ENCODE measurements around the gene LHFPL3.

Gene LHFPL3

GRCh38 chr7:104862719-104863118, 534.3 kb downstream of the LHFPL3 start:
- Histone ChIP-seq H3K27me3 (no peaks in the 10 kb centered on the region), H3K4me1 (peaks cover 6% of the 10 kb centered on the region), H3K4me3 (no peak overlapping the region), H3K27ac (no peak overlapping the region), H3K9ac (no peak overlapping the region), H3K9me3 (peaks cover 9% of the 10 kb centered on the region), H3K36me3 (no peaks in the 10 kb centered on the region), H4K20me1 (no peaks in the 10 kb centered on the region), H3K4me2 (no peak overlapping the region)
- TF ChIP-seq Cebpa-rat (IDR thresholded peaks at IDR 0.05), result no peak

DNA sequence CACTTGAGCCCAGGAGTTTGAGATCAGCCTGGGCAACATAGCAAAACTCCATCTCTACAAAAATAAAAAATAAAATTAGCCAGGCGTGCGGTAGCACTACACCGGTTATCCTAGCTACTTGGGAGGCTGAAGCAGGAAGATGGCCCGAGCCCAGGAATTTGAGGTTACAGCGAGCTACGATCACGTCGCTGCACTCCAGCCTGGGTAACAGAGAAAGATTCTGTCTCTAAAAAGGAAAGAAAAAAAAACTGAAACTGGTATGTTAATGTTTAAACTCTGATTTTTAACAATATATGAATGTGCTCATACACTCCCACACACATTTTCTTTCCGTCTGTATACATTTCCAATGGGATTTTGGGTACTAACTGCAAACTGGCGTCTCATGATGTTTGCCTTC, 545.0 kb downstream of the LHFPL3 start:
- Histone ChIP-seq H3K36me3 (no peaks in the 10 kb centered on the region), H3K4me2 (no peak overlapping the region), H3K4me1 (no peaks in the 10 kb centered on the region), H4K20me1 (no peaks in the 10 kb centered on the region), H3K27me3 (no peaks in the 10 kb centered on the region), H3K9me3 (peaks cover 6% of the 10 kb centered on the region; the same call in 1 of the 2 replicates), H3K9ac (no peak overlapping the region), H3K4me3 (no peak overlapping the region), H3K27ac (no peak overlapping the region)
- TF ChIP-seq Cebpa-rat (IDR thresholded peaks at IDR 0.05), result no peak

- TF ChIP-seq Cebpa-rat (IDR thresholded peaks at IDR 0.05), result no peak
- Histone ChIP-seq H3K9me3 (peaks cover 35% of the 10 kb centered on the region), H3K27ac (no peak overlapping the region), H4K20me1 (no peaks in the 10 kb centered on the region), H3K4me2 (no peak overlapping the region), H3K9ac (no peak overlapping the region), H3K27me3 (no peaks in the 10 kb centered on the region), H3K36me3 (no peaks in the 10 kb centered on the region), H3K4me1 (peaks cover 5% of the 10 kb centered on the region), H3K4me3 (no peak overlapping the region)
Measured at GRCh38 chr7:104878577-104878976, 550.2 kb downstream of the LHFPL3 start.

DNA sequence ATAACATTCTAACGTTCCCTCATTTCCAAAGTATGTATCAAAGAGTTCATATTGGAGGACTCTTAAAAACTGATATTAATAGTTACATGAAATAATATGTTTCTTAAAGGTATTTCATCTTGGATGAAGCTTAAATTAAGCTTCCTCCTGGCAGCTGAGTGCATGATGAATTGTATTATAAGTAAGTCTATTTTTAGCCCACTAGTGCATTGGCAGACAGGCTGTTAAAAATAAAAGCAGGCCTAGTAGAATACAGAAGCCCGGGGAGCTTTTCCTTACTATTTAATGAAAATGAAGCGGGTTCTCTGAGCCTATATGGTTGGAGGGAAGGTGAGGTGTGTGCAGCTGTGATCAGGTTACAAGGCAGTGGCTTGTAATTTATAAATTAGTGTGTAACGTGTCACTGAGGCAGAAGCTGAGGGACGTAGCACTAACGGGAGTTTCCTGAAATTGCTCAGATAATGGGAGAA, 554.9 kb downstream of the LHFPL3 start:
- Histone ChIP-seq H3K4me1 (peaks cover 10% of the 10 kb centered on the region), H3K4me3 (no peak overlapping the region), H4K20me1 (no peaks in the 10 kb centered on the region), H3K9me3 (peaks cover 29% of the 10 kb centered on the region), H3K27me3 (no peaks in the 10 kb centered on the region), H3K36me3 (no peaks in the 10 kb centered on the region), H3K9ac (no peak overlapping the region), H3K4me2 (no peak overlapping the region), H3K27ac (no peak overlapping the region)
- TF ChIP-seq Cebpa-rat (IDR thresholded peaks at IDR 0.05), result no peak

GRCh38 chr7:104883718-104884452, 555.5 kb downstream of the LHFPL3 start:
- Histone ChIP-seq H3K36me3 (no peaks in the 10 kb centered on the region), H3K9ac (no peak overlapping the region), H3K4me1 (peaks cover 10% of the 10 kb centered on the region), H3K4me2 (no peak overlapping the region), H4K20me1 (no peaks in the 10 kb centered on the region), H3K27ac (no peak overlapping the region), H3K27me3 (no peaks in the 10 kb centered on the region), H3K9me3 (peaks cover 28% of the 10 kb centered on the region), H3K4me3 (no peak overlapping the region)
- no peak for TF ChIP-seq Cebpa-rat (IDR thresholded peaks at IDR 0.05)

GRCh38 chr7:104886651-104887050, 558.2 kb downstream of the LHFPL3 start:
- Histone ChIP-seq H3K4me1 (peaks cover 10% of the 10 kb centered on the region), H3K36me3 (no peaks in the 10 kb centered on the region), H3K27ac (no peak overlapping the region), H3K9ac (no peak overlapping the region), H3K9me3 (peaks cover 1% of the 10 kb centered on the region; the same call in 1 of the 2 replicates), H3K27me3 (no peaks in the 10 kb centered on the region), H3K4me2 (no peak overlapping the region), H3K4me3 (no peak overlapping the region), H4K20me1 (no peaks in the 10 kb centered on the region)
- no peak for TF ChIP-seq Cebpa-rat (IDR thresholded peaks at IDR 0.05)

DNA sequence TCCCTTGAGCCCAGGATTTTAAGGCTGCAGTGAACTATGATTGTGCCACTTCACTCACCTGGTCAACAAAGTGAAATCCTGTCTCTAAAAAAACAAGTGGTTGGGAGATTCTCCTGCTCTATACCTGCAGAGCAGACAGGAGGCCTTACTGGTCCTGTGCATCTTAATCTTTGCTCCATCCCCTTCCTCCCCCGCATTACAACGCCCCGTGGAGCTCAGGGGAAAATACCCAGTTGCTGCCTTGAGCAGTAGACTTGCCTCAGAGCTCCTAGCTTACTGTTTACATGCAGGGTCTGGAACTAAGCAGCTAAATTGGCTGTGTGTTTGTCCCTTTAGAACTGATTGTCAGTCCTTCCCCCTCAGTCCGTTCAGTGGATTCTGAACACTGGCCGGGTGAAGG, 561.8 kb downstream of the LHFPL3 start:
- Histone ChIP-seq H3K4me1 (no peaks in the 10 kb centered on the region), H3K4me2 (no peak overlapping the region), H3K27me3 (no peaks in the 10 kb centered on the region), H3K27ac (no peak overlapping the region), H3K4me3 (no peak overlapping the region), H4K20me1 (no peaks in the 10 kb centered on the region), H3K36me3 (no peaks in the 10 kb centered on the region), H3K9me3 (no peaks in the 10 kb centered on the region), H3K9ac (no peak overlapping the region)
- TF ChIP-seq Cebpa-rat (IDR thresholded peaks at IDR 0.05), result no peak

GRCh38 chr7:104891949-104892348, 563.5 kb downstream of the LHFPL3 start:
- Histone ChIP-seq H3K9ac (no peak overlapping the region), H3K27me3 (no peaks in the 10 kb centered on the region), H3K36me3 (no peaks in the 10 kb centered on the region), H3K4me3 (no peak overlapping the region), H3K4me2 (no peak overlapping the region), H3K9me3 (no peaks in the 10 kb centered on the region), H3K4me1 (no peaks in the 10 kb centered on the region), H3K27ac (no peak overlapping the region), H4K20me1 (no peaks in the 10 kb centered on the region)
- no peak for TF ChIP-seq Cebpa-rat (IDR thresholded peaks at IDR 0.05)

- Histone ChIP-seq H3K4me3 (no peak overlapping the region), H3K4me2 (no peak overlapping the region), H3K27me3 (no peaks in the 10 kb centered on the region), H3K9ac (no peak overlapping the region), H3K9me3 (no peaks in the 10 kb centered on the region), H3K36me3 (no peaks in the 10 kb centered on the region), H3K4me1 (no peaks in the 10 kb centered on the region), H4K20me1 (no peaks in the 10 kb centered on the region), H3K27ac (no peak overlapping the region)
- no peak for TF ChIP-seq Cebpa-rat (IDR thresholded peaks at IDR 0.05)
Measured at GRCh38 chr7:104894314-104894713, 565.9 kb downstream of the LHFPL3 start.

DNA sequence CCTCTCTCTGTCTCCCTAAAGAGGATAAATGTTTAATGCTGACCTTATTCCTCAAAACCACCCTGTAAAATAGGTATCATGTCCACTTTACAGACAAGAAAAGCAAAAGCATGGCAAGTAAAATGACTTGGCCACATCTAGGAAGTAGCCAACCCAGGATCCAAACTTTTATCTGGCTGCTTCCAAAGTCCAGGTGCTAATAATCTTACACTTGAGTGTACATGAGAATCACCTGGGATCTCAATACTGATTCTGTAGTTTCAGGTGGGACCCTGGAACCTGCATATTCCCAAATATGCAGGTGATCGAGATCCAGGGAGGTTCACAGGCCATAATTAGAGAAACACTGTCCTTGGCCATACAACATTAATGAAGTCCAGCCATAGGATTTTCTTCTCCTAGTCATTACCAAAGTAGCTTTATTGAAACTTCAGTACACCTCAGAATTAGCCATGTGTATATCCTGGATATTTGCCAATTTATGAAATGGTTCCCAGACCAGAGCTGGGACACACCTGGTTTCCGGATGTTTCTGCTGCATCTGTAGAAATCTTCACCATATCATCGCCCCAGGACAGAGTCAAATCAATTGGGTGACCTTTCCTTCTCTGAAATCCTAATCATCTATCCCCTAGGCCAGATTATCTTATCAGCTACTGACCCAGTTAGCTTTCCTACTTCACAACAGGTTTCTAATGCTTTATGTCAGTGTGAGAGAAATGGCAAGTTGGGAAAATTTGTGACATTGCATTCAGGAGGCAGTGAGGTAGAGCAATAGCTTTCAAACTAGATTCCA, 566.5 kb downstream of the LHFPL3 start:
- H4K20me1 ChIP-seq, result no peaks in the 10 kb centered on the region
- no peak overlapping the region for H3K4me2 ChIP-seq
- H3K9ac ChIP-seq, result no peak overlapping the region
- no peaks in the 10 kb centered on the region for H3K36me3 ChIP-seq
- no peak overlapping the region for H3K4me3 ChIP-seq
- no peaks in the 10 kb centered on the region for H3K27me3 ChIP-seq
- H3K27ac ChIP-seq, result no peak overlapping the region
- H3K9me3 ChIP-seq, result no peaks in the 10 kb centered on the region
- no peaks in the 10 kb centered on the region for H3K4me1 ChIP-seq
- TF ChIP-seq Cebpa-rat (IDR thresholded peaks at IDR 0.05), result no peak

Measured in BLaER1 (cell line).